ENCODE measurements around the gene TCF7L2. TPM values are rescaled to one million over a fixed set of nuclear protein-coding genes. Genes with fewer than 3 reads are reported as not detected.

The TCF7L2 gene
- total RNA-seq, 2 experiments from 2014 or later = 0.26 to 0.42 TPM

DNA sequence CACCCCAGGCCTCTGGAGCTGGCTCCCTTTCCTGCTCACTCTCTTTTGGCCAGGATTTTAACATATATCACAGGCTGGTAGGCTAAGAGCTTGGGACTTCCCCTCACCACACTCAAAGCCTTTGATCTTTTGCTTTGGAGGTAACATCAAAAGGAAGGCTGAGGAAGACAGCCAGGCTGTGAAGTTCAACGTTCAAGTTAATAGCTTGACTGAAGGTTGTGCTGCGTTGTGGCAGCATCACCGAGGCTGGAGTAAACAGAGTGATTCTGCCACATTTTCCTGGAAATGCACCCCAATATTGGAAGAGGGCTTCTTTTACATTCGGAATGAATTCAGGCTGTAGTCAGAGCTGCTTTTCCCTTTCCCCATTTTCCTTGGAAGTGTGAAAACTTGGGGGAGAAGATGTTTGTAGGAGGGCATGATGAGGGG, 57.3 kb downstream of the TCF7L2 start:
- ATAC-seq = peak; percentile 99
- H3K4me1 Mint-ChIP-seq (ENCODE audit: low read depth) = peaks cover 23% of the 10 kb centered on the region
- ChIA-PET POLR2A (interaction anchor here (0.6 kb wide), 1 partner anchor 250 kb away, joined by 3 read pairs; no protein-coding TSS in a partner anchor), CTCF (interaction anchor here (1.0 kb wide), 1 partner anchor 11 kb away, joined by 3 read pairs; no protein-coding TSS in a partner anchor)
- H3K36me3 Mint-ChIP-seq (ENCODE audit: low read depth) = no peaks in the 10 kb centered on the region
- no peaks in the 10 kb centered on the region for H3K9me3 Mint-ChIP-seq (ENCODE audit: insufficient read depth)
- H3K27me3 Mint-ChIP-seq (ENCODE audit: low read depth) = peaks cover 82% of the 10 kb centered on the region
- DNase-seq = peak; percentile 62
- no peak overlapping the region for H3K27ac Mint-ChIP-seq
- peak overlapping the region; percentile 48 for H3K4me3 Mint-ChIP-seq

DNA sequence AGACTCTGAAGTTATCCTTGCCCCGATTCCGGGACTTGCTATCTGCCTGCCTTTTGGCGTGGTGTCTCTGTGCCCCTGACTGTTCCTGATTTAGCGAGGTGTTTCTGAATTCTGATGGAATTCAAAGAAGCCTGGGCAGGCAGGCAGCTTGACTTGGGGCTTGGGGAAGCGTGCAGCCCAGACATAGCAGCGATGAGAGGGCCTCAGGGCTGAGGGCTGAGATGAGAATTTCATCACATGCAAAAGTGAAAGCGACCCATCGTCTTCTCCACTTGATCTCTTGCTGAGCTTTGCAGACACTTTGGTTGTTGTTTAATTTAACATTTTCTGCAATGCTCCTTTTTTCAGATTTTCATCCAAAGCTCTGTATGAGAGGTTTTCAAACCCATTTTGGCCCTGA, 57.8 kb downstream of the TCF7L2 start:
- ChIA-PET CTCF (interaction anchor here (1.0 kb wide), 1 partner anchor 12 kb away, joined by 3 read pairs; no protein-coding TSS in a partner anchor), POLR2A (interaction anchor here (0.6 kb wide), 1 partner anchor 251 kb away, joined by 3 read pairs; no protein-coding TSS in a partner anchor)
- no peaks in the 10 kb centered on the region for H3K9me3 Mint-ChIP-seq (ENCODE audit: insufficient read depth)
- H3K27ac Mint-ChIP-seq = no peak overlapping the region
- H3K4me3 Mint-ChIP-seq = no peak overlapping the region
- H3K36me3 Mint-ChIP-seq (ENCODE audit: low read depth) = no peaks in the 10 kb centered on the region
- H3K27me3 Mint-ChIP-seq (ENCODE audit: low read depth) = peaks cover 83% of the 10 kb centered on the region
- peaks cover 23% of the 10 kb centered on the region for H3K4me1 Mint-ChIP-seq (ENCODE audit: low read depth)
- ATAC-seq (peak; percentile 40), DNase-seq (peak; percentile 22)

- no peak for DNase-seq
- Mint-ChIP-seq H3K4me3 (no peak overlapping the region), H3K4me1 (ENCODE audit: low read depth) (peaks cover 16% of the 10 kb centered on the region), H3K27me3 (ENCODE audit: low read depth) (peaks cover 60% of the 10 kb centered on the region), H3K9me3 (ENCODE audit: insufficient read depth) (no peaks in the 10 kb centered on the region), H3K36me3 (ENCODE audit: low read depth) (no peaks in the 10 kb centered on the region), H3K27ac (no peak overlapping the region)
- no peak for ATAC-seq
- POLR2A ChIA-PET = no interaction called here
- CTCF ChIA-PET = no interaction called here
These were observed 61.7 kb downstream of the TCF7L2 start for GRCh38 chr10:113011592-113012374.

- Mint-ChIP-seq H3K27ac (no peak overlapping the region), H3K4me3 (no peak overlapping the region)
- POLR2A ChIA-PET = no interaction called here
These were observed 65.2 kb downstream of the TCF7L2 start for GRCh38 chr10:113015201-113015600.

GRCh38 chr10:113017376-113017775, 67.3 kb downstream of the TCF7L2 start:
- H3K4me3 Mint-ChIP-seq = no peak overlapping the region
- ChIA-PET CTCF (no interaction called here), POLR2A (no interaction called here)
- no peaks in the 10 kb centered on the region for H3K36me3 Mint-ChIP-seq (ENCODE audit: low read depth)
- peaks cover 27% of the 10 kb centered on the region for H3K27me3 Mint-ChIP-seq (ENCODE audit: low read depth)
- no peaks in the 10 kb centered on the region for H3K9me3 Mint-ChIP-seq (ENCODE audit: insufficient read depth)
- no peaks in the 10 kb centered on the region for H3K4me1 Mint-ChIP-seq (ENCODE audit: low read depth)
- DNase-seq (no peak), ATAC-seq (no peak)
- H3K27ac Mint-ChIP-seq = no peak overlapping the region

More at GRCh38 chr10:113015201-113015600, 65.2 kb downstream of the TCF7L2 start:
- no peaks in the 10 kb centered on the region for H3K9me3 Mint-ChIP-seq (ENCODE audit: insufficient read depth)
- H3K4me1 Mint-ChIP-seq (ENCODE audit: low read depth) = no peaks in the 10 kb centered on the region
- CTCF ChIA-PET = no interaction called here
- ATAC-seq = no peak
- H3K36me3 Mint-ChIP-seq (ENCODE audit: low read depth) = no peaks in the 10 kb centered on the region
- DNase-seq = no peak
- H3K27me3 Mint-ChIP-seq (ENCODE audit: low read depth) = peaks cover 44% of the 10 kb centered on the region

- Mint-ChIP-seq H3K9me3 (ENCODE audit: insufficient read depth) (no peaks in the 10 kb centered on the region), H3K27ac (no peak overlapping the region), H3K36me3 (ENCODE audit: low read depth) (no peaks in the 10 kb centered on the region), H3K4me3 (no peak overlapping the region), H3K27me3 (ENCODE audit: low read depth) (peaks cover 26% of the 10 kb centered on the region), H3K4me1 (ENCODE audit: low read depth) (no peaks in the 10 kb centered on the region)
- no peak for DNase-seq
- CTCF ChIA-PET = no interaction called here
- POLR2A ChIA-PET = no interaction called here
- ATAC-seq = no peak
These were observed 68.0 kb downstream of the TCF7L2 start for GRCh38 chr10:113018034-113018433.

GRCh38 chr10:113019096-113019495, 69.0 kb downstream of the TCF7L2 start:
- ATAC-seq = no peak
- CTCF ChIA-PET = no interaction called here
- POLR2A ChIA-PET = no interaction called here
- Mint-ChIP-seq H3K9me3 (ENCODE audit: insufficient read depth) (no peaks in the 10 kb centered on the region), H3K4me1 (ENCODE audit: low read depth) (no peaks in the 10 kb centered on the region), H3K27ac (no peak overlapping the region), H3K4me3 (no peak overlapping the region), H3K36me3 (ENCODE audit: low read depth) (no peaks in the 10 kb centered on the region), H3K27me3 (ENCODE audit: low read depth) (peaks cover 20% of the 10 kb centered on the region)
- DNase-seq = no peak

- POLR2A ChIA-PET = no interaction called here
- Mint-ChIP-seq H3K4me3 (no peak overlapping the region), H3K36me3 (ENCODE audit: low read depth) (no peaks in the 10 kb centered on the region), H3K27ac (no peak overlapping the region), H3K27me3 (ENCODE audit: low read depth) (peaks cover 20% of the 10 kb centered on the region), H3K9me3 (ENCODE audit: insufficient read depth) (no peaks in the 10 kb centered on the region), H3K4me1 (ENCODE audit: low read depth) (no peaks in the 10 kb centered on the region)
- DNase-seq (no peak), ATAC-seq (no peak)
- CTCF ChIA-PET = no interaction called here
These were observed 69.8 kb downstream of the TCF7L2 start for GRCh38 chr10:113019692-113020474.

- DNase-seq = no peak
- Mint-ChIP-seq H3K4me3 (no peak overlapping the region), H3K27ac (no peak overlapping the region), H3K27me3 (ENCODE audit: low read depth) (peaks cover 20% of the 10 kb centered on the region), H3K4me1 (ENCODE audit: low read depth) (no peaks in the 10 kb centered on the region), H3K36me3 (ENCODE audit: low read depth) (no peaks in the 10 kb centered on the region), H3K9me3 (ENCODE audit: insufficient read depth) (no peaks in the 10 kb centered on the region)
- ATAC-seq = no peak
- POLR2A ChIA-PET = no interaction called here
- CTCF ChIA-PET = no interaction called here
These were observed 70.4 kb downstream of the TCF7L2 start for GRCh38 chr10:113020475-113020753.

DNA sequence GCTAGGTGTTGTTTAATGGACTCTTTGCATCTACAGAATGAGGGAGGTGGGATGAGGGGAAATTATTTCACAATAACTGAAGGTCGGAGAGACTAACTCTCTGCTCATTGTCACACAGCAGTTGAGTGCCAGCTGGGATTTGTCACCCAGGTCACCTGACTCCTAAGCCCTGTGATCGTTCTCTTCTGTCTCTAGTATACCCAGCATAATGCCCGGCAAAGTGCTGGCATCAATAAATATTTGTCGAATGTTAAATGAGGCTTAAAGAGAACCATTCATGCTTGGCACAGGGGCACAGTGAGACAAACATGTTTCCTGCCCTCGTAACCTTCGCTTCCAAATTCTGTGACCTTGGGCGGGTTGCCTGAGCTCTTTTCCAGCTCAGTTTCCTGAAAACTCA, 70.8 kb downstream of the TCF7L2 start:
- H3K9me3 Mint-ChIP-seq (ENCODE audit: insufficient read depth) = no peaks in the 10 kb centered on the region
- CTCF ChIA-PET = no interaction called here
- H3K27ac Mint-ChIP-seq = no peak overlapping the region
- H3K27me3 Mint-ChIP-seq (ENCODE audit: low read depth) = peaks cover 20% of the 10 kb centered on the region
- no peak overlapping the region for H3K4me3 Mint-ChIP-seq
- POLR2A ChIA-PET = no interaction called here
- no peaks in the 10 kb centered on the region for H3K36me3 Mint-ChIP-seq (ENCODE audit: low read depth)
- ATAC-seq = no peak
- H3K4me1 Mint-ChIP-seq (ENCODE audit: low read depth) = no peaks in the 10 kb centered on the region
- no peak for DNase-seq

DNA sequence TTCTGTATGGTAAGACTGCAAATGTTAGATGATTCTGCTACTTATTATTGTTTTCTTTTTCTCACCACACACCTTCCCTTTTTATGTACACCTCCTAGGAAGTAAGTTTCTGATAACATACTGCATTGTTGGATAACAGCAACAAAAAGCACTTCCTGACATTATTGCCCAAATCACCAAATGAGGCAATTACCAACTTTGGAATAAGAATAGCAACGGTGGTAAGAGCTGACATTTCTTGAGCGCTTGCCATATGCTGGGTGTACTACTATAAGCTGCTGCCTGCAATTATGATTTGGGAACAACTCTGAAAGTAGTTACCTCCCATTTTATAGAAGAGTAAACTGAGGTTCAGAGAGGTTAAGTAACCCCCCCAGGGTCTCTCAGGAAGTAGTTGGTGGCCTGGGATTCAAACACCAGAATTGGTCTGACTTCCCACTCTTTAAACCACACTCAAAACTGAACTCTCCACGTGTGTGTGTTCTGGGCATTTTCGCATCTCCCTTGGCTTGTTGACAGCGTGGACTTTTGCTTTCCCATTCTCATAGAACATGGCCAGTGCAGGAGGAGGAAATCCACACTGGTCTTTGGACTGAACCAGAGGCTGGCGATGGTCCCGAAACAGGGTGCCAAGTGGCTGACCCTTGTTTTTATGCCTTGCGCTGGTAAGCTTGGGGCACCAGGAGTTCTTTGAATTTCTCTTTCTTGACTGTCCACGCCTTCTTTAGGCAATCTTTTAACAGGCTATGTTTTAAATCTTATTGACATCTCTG, 71.4 kb downstream of the TCF7L2 start:
- H3K9me3 Mint-ChIP-seq (ENCODE audit: insufficient read depth) = no peaks in the 10 kb centered on the region
- H3K36me3 Mint-ChIP-seq (ENCODE audit: low read depth) = no peaks in the 10 kb centered on the region
- no peaks in the 10 kb centered on the region for H3K4me1 Mint-ChIP-seq (ENCODE audit: low read depth)
- POLR2A ChIA-PET = no interaction called here
- no peak overlapping the region for H3K27ac Mint-ChIP-seq
- ATAC-seq (no peak), DNase-seq (no peak)
- CTCF ChIA-PET = no interaction called here
- peaks cover 18% of the 10 kb centered on the region for H3K27me3 Mint-ChIP-seq (ENCODE audit: low read depth)
- H3K4me3 Mint-ChIP-seq = no peak overlapping the region

DNA sequence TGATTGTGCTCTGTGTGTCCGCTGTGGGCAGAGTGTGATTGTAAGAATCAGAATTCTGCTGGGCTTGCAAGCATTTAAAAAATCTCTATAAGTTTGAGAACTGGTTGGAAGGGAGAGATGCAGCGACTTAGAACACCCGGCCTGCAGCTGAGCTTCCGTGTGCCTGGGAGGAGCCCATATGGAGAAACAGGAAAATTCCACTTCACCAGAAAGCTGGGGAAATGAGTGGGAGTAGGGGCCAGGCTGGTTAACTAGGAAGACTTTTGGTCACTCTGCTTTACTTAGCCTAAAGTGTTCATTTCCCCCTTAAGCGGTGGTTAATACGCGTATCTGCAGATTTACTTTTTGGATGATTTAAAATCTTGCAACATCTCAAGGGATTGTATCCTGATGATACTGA, 72.2 kb downstream of the TCF7L2 start:
- ChIA-PET POLR2A (no interaction called here), CTCF (no interaction called here)

More for the DNA sequence above, 72.2 kb downstream of the TCF7L2 start:
- DNase-seq (no peak), ATAC-seq (no peak)
- H3K27me3 Mint-ChIP-seq (ENCODE audit: low read depth) = peaks cover 22% of the 10 kb centered on the region
- H3K27ac Mint-ChIP-seq = no peak overlapping the region
- H3K9me3 Mint-ChIP-seq (ENCODE audit: insufficient read depth) = no peaks in the 10 kb centered on the region
- H3K4me3 Mint-ChIP-seq = no peak overlapping the region
- H3K4me1 Mint-ChIP-seq (ENCODE audit: low read depth) = no peaks in the 10 kb centered on the region
- no peaks in the 10 kb centered on the region for H3K36me3 Mint-ChIP-seq (ENCODE audit: low read depth)

All from activated CD8-positive, alpha-beta T cell treated with anti-CD3 and anti-CD28 coated beads, Interleukin-2, amount 10 ng/mL, durations not matched to agents 7 days and 5 days (primary cell).